HG03442 (cell line): ENCODE measurements around the gene RFNG.

Source experiments
- ATAC-seq: cut with Tn5 transposase; IDR thresholded peaks from one replicate; pipeline ENCODE4 v1.9.1; 2021; ENCODE audit warnings: mild to moderate bottlenecking, moderate library complexity; ENCODE audit not compliant: unreplicated experiment

RFNG gene

DNA sequence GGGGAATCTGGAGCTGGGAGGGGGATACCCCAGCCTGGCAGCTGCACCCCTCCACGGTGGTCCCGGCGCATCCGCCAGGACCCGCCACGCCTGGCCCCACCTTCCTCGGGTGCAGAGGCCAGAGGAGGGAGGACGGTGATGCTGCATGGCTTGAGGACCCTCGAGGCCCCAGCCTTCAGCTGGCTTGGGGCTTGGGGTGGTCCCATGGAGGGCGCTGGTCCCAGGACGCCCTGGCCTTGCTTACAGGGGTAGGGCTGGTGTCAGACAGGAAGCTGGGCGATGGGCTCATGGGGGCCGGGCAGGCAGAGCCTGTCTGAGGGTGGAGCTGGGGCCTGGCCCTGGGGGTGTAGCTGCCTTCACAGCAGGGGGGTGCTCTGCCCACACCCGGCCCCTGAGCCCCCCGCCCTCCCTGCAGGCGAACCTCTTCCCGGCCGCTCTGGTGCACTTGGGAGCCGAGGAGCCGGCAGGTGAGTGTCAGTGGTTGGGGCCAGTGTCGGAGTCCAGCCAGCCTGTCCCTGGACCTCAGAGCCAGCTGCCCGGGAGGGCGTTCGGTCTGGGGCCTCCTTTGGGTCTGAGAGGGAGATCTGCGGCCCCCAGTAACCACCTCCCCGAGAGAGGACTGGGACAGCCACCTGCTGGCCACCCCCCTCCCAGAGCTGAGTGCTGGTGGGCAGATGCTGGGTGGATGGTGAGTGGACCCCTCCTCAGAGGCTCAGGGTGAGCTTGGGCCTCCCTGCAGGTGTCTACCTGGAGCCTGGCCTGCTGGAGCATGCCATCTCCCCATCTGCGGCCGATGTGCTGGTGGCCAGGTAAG lies 35.3 kb downstream of the RFNG start:
- no peak for ATAC-seq

DNA sequence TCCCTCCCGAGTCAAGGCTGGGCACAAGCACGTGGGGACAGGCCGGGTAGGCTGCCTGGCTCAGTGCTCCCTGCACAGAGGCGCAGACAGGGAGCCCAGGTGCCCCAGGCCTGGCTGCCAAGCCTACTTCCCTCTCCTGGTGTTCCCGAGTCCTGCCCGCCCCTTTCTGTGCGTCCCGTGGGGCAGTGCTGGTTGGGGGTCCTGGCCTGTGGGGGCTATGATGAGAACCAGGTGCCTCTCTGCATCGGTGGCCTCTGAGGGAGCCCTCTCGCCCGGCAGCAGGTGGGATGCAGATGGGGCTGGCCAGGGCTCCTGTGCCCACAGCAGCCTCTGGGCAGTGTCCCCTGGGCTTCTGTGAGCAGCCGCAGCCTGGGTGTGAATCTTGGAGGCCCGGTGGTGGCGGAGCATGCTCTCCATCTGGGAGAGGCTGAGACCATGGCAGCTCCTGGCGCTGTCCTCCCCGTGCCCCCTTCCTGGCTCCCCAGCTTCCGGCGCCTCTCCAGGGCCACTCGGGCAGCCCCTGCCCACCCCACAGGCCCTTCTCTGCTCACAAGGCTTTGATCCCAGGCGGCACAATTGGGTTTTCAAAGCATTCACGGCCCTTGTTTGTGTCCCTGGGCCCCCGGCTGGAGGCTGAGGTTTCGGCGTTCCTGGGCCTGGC lies 36.2 kb downstream of the RFNG start:
- ATAC-seq: no peak

DNA sequence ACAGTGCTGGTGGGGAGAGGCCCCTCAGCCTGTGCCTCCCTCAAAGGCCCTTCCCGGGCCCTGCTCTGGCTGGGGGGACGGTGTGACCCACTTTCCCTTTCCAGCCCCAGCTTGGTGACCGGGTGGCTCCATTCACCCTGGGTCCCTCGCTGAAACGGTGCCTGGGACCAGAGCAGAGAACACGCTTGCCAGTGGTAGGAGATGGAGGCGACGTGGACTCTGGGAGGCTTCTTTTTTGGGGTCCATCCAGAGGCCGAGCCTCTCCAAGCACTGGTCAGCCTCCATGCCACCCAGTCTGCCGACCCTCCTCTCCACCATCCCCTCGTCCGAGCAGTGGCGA lies 36.7 kb downstream of the RFNG start:
- ATAC-seq: no peak

DNA sequence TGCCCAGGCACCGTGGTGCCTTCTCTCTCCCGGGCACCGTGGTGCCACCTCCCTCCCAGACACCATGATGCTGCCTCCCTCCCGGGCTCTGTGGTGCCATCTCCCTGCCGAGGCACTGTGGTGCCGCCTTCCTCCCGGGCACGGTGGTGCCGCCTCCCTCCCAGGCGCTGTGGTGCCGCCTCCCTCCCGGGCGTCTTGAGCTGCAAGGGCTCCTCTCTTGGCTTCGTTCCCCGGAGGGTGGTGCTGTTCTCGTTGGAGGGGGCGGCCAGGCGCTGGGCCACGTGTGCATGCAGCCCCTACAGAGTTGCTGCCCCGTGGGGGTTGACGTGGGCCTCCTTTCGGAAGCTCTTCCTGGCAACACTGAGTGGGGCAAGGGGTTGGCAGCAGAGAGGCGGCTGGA lies 37.2 kb downstream of the RFNG start:
- ATAC-seq: no peak

DNA sequence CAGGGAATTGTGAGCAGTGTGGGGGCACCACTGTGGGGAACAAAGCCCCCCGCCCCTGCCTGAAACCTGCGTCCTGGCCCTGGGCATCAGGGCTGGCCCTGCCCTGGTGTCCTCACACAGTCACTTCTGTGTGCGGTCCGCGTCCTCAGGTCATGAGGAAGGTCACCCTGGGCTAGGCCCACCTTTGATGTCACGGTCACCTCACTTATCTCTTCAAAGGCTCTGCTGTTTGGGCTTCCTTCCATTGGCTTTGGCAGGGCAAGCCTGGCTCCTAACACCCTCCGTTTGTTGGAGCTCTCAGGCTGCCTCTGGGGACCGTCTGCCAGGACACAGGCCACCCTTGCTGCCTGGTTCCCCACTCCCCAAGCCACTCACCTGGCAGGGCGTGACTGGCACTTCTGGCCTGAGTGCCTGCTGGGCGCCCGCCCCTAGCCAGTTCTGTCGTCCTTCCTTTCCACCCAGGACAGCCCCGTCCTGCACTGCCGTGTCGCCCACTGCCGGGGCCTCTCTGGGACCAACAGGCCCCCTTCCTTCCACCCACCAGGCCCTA lies 37.8 kb downstream of the RFNG start:
- ATAC-seq: no peak

DNA sequence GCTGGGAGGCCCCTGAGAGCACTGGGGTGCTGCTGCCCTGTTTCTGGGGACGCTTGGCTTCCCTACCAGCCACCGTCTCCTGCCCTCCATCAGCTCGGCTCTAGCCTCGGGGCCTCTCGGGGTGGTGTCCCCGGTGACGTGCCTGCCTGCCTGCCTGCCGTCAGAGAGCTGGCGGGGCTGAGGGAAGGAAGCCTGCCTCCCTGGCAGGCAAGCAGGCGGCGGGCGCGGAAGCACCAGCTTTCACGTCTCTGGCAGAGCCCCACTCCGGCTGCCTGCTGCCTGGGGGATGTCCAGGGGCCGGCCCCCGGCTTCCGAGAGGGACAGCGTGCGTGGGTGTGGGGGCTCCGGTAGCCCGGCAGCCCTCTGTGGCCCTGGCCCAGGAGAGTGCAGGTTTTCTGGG lies 38.3 kb downstream of the RFNG start:
- no peak for ATAC-seq

DNA sequence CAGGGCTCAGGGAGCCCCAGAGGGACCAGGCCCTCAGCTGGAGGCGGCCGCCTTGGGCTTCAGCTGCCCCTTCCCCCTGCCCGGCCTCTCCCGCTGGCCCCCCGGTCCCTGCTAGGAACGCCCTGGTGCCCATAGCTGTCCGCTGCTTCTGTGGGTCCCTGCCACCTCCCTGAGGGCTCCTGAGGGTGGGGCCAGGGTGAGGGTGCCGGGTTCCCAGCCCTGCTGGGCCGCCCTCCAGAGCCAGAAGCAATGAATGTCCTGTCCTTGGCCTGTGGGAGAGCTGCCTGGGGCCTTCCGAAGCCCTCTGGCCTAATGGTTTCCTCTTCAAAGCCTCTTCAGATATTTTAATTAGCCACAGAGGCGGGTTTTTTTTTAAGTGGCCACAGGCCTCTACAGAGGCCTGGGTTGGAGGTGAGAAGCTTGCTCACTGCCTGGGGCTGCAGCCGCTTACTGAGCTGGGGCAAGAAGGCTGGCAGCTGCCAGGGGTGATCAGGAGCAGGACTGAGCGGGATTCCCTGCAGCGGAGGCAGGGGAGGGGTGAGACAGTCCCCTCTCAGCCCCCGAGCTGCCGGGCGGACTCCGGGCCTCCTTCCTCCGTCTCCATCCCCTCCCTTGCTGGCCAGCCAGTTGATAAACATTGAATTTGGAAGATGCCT lies 38.8 kb downstream of the RFNG start:
- ATAC-seq: no peak

DNA sequence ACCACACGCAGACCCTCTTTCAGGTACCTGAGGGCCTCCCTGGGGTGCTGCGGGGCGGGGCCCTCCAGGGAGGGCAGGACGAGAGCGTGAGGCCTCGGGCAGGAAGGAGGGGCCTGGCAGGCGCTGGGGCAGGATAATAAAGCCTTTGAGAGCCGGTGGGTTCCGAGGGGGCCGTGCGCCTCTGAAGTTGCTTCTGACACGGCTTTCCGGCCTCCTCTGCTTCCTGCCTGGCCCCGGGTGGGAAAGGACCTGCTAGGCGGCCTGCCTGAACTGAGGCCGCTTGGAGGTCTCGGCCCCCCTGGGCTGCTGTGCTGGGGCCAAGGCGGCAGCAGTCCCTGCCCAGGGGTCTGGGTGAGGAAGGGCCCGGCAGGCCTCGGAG lies 39.4 kb downstream of the RFNG start:
- no peak for ATAC-seq

DNA sequence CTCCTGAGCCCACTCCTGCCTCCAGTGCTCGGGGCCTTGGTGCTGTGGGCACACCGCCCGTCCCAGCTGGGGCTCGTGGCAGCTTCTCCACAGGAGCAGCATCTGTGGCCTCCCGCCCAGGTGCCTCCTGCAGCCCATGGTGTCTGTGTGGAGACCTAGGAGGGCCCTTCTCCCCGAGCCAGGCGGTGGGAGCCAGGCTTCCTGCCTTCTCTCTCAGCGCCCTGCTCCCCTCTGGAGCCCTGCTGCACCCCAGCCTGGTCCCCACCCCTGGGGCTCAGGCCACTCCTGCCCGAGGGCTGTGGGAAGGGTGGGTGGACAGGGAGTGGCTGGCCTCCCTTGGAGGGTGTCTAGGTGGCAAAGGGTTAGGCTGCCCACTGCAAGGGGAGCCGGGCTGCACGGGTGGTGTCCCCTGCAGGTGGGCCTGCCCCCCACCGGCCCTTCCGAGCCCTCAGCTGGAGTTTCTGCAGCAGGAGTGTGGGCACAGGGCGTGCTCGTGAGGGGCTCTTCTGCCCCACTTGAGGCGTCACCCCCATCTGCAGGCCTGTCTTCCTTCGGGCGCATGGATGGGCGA lies 39.9 kb downstream of the RFNG start:
- no peak for ATAC-seq

DNA sequence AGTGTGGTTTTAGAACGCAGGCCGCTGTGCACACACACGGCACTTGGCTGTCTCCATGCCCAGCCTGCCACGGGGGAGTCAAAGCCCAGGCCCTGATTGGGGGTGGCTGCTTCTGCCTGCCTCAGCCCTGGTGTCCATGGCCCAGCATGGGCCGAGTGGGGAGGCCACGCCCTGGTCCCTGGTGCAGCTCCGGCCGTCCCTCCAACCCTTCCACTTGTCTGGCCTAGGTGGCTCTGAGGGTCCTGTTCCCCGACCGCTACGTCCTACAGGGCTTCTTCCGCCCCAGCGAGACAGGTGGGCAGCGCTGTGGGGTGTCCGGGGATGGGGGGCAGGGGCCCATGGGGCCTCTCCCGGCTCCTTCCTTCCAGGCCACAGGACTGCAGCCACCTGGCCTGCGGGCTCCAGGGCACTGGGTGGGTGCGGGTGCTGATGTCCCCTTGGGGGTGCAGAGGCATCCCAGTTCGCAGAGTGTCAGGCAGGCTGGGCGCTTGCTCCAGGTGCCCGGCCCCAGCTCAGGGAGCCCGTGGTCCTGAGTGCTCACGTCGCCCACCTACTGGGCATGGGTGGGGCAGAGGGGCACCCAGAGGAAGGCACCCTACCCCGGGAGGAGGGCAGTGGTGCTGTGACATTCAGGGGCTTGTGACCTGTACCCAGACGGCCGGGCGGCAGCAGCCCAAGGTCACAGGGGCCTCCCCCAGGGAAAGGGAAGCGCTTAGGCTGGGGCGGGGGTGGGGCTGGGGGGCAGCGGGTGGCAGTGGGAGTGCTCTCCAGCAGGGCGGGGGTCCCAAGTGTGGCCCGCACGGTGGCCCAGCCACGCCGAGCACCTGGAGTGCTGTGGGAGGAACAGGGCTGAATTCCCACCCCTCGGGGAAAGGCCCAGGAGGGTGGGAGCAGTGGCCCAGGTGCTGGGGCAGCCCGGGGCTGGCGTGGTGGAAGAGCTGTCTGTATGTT lies 40.8 kb downstream of the RFNG start:
- ATAC-seq: no peak

DNA sequence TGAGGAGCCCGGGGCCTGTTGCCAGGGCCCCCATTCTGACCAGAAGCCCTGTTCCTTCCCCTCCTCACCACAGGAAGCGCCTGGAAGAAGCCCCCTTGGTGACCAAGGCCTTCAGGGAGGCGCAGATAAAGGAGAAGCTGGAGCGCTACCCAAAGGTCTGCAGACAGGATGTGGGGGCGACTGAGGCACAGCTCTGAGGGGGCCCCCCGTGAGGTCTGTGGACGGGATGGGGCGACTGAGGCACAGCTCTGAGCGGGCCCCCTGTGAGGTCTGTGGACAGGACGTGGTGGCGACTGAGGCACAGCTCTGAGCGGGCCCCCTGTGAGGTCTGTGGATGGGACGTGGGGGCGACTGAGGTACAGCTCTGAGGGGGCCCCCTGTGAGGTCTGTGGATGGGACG lies 42.2 kb downstream of the RFNG start:
- no peak for ATAC-seq

DNA sequence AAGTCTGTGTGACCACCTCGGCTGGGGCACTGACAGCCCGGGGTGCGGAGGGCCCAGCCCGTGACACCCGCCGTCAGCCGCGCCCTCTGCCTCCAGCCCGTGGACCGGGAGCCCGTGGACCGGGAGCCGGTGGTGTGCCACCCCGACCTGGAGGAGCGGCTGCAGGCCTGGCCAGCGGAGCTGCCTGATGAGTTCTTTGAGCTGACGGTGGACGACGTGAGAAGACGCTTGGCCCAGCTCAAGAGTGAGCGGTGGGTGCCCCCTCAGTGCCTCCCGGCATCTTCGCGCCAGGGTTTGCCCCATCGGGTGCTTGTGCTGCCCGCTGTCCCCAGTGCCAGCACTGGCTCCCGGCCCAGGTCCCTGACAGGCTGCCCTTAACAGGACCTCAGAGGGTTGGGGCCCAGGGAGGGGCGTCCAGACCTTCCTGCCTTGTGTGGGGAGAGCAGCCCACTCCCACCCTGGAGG lies 42.6 kb downstream of the RFNG start:
- ATAC-seq: no peak

DNA sequence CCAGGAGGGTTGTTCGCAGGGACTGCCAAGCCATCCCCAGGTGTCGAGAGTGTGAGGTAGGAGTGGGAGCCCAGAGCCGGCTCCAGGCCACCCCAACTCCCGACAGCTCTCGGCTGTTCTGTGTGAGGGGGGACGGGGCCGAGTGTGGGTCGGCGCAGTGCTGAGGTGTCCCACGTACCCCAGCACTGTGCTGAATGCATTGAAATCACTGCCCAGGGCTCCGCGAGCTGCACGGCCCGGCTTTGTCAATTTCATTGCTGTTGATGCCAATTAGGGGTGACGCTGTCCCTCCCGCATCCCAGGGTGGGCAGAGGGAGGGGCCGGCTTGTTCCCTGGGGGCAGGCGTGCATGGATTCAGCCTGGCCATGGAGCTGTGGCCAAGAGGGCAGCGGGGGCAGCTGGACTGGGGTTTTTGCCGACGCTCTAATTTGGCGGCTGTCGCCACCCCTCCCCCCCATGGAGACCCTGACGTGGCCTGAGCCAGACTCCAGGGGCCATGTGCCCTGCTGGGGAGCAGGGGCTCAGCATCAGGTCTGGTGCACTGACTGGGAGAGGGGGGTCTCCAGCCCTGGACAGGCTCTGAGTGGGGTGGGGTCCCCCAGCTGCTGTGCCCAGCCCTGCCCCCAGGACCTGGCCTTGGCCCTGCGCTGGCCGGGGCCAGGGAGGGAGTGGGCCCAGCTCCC lies 43.2 kb downstream of the RFNG start:
- no peak for ATAC-seq

DNA sequence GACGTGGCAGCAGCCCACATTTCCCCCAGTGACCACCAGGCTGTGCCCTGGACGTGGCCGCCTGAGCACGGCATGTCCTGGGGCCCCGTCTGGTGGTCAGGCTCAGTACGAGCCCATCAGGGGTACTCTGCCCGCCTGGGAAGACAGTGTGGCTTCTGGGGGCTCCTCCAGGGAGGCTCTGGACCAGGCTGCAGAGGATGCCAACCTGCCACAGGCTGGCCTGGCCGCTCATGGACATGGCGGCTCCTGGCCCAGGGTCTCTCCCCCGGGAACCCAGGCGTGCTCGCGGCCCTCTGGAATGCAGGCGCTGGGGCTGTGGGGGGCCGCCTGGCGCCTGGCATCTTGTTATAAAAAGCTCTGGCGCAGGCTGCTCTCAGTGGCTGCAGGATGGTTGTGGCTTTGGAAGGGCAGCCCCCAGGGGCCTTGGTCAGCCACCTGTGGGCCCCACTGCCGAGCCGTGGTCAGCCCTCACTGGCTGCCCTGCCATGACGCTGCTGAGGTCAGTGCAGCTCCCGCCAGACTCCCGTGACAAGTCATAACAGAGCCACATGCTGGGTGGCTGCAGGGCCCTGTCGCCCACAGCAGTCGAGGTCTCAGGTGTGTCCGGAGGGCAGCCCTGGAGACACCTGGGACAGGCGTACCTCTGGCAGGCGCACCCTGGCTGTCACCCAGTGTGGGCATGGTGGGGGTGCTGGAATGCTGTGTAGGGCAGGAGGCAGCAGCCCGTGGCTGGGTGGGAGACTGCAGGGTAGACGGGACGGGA lies 43.9 kb downstream of the RFNG start:
- no peak for ATAC-seq

DNA sequence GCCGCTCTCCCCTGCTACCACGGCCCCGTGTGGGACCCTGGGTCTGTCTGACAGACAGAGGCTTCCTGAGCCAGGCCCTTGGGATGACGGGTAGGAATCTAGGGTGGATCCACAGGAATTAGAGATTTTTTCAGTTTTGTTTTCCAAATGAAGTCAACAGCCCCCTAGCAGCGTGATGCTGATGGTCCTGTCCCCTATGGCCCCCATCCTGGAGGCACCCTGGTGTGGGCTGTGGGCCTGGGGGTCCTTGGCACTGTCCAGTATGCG lies 44.5 kb downstream of the RFNG start:
- ATAC-seq: no peak

DNA sequence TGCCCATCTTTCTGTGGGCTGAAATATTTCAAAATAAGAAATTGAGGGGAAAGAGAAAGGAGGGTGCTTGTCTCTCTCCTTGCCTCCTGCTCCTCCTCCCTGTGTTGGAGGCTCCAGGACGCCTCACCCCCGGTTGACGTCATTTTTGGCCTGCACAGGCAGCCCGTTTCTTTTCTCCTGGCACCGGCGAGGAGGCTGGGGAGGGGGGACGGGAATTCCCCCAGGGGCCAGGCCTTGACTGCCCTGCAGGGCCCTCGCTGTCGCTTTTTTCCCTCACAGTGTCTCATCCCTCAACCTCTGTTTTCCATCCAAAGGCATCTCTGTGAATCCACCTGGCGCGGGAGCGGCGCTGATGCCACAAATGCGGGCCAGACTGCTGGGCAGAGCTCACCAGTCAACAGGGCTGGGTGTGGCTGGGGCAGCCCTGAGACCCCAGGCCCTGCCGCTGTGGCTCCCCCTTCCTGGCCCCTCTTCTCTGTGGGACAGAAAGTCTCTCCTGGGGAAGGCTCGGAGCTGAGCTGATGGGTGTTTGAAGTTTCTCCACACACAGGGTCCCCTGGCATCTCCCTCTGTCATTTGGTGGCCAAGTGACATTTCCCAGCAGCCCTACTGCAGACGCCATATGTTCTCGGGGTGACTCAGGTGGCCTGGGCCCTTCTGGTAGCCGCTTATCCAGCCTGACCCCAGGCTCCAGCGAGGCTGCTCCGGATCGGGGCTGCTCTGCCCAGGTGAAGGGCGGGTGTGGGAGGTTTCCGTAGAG lies 45.0 kb downstream of the RFNG start:
- ATAC-seq: no peak

DNA sequence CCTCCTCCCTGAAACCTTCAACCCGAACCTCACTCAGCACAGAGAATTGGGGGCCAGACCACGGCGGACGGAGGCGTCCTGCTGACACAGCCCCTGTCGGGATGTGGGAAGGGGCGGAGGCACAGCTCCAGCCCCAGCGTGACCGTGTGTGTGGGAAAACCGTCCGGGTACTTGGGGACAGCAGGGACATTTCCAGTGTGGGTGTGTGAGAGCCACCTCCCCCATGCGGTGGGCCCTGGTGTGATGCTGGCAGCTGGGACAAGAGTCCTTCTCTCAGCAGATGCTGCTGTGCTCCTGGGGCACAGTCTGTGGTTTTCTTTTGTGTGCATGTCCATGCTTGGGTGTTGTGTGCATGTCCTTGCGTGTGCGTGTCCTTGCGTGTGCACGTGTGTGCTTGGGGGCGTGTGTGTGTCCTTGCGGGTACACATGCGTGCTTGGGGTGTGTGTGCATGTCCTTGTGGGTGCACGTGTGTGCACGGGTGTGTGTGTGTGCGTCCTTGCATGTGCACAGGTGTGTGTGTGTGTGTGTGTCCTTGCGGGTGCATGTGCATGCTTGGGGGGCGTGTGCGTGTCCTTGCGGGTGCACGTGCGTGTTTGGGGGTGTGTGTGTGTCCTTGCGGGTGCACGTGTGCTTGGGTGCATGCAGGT lies 45.8 kb downstream of the RFNG start:
- ATAC-seq: no peak
